COR-L47 (cell line): Measurements from ENCODE around the gene ZIC4.

Experiments
- DNase-seq: peaks from one replicate; lab custom pipeline; 2025; lab: John Stamatoyannopoulos, UW

The ZIC4 gene

DNA sequence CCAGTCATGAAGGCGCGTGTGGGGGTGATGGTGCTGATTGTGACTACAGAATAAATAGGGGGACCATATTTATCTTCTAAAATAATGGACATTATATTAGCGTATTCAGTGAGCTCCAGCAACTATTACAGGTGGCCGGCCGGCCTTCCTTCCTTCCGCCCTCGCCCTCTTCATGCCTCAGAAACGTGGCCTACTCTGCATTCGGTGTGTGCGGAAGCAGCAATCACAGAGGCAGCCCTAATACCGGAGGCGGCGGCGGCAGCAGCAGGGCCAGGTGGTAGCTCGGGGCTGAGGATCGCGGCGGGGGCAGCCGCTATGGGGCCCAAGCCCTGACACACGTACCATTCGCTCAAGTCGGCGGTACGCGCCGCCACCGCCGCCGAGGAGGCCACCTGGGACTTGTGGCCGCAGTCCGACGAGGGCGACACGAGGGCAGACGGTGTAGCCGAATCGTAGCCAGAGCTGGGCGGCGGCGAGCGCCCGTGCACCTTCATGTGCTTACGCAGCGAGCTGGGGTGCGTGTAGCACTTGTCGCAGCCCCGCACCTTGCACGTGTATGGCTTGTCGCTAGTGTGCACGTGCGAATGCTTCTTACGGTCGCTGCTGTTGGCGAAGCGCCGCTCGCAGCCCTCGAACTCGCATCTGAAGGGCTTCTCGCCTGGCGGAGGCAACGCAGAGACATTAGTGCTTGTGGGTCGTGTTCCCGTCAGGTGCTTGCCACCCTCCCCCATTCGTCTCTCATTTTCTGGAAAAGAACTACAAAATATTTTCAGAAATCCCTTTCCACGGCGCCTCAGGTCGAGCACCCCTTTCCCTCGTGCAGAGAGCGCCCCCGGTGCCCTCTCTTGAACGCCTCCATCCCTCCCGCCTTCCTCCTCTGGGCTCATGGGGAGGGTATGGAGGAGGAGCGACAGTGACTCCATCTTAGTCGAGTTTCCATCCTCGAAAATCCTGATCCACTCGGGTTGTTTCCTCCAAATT is 15.5 kb downstream of the ZIC4 start:
- no peak for DNase-seq

- DNase-seq: no peak
These were observed 16.6 kb downstream of the ZIC4 start for GRCh38 chr3:147389717-147390116.

DNA sequence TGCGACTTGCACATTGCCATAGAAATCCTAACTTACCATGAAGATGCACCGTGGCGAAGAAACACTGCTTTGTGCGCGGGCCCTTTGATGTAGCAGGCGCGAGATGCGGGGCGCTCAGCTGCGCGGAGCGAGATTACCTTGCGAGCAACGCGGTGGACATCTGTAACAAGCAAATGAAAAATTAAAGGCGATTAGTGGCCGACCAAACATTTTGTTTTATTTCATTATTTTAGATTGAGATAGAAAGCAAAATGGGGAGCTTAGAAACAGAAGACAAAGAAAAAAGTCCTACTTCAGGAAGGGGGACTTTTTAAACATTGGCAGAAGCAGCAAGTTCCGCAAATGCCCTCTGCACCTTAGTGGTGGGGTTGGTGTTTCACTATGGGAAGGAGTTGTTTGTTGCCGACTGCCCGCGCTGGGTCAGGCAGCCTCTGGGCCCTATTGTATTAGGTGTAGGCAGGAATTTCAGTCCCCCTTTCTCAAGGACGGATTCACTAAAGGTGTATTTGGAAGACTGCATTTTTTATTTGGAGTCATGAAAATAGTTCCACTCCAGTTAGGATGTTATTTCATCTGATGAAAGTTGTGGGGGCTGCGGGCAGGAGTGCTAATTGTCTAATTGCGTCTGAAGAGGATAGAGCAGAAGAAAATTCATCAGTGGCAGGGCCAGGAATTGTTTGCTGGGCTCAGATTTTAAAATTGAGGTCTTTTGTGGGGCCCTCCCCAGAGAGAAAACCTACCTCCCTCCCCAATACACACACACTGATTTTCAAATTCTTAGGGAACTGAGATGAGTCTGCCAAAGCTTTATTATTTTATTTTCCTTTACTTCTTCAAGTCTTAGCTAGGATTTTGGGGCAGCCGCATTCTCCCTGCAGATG is 17.4 kb downstream of the ZIC4 start:
- DNase-seq: no peak

- no peak for DNase-seq
These were observed 18.3 kb downstream of the ZIC4 start for GRCh38 chr3:147387885-147388699.

- no peak for DNase-seq
These were observed 19.0 kb downstream of the ZIC4 start for GRCh38 chr3:147387291-147387884.

DNA sequence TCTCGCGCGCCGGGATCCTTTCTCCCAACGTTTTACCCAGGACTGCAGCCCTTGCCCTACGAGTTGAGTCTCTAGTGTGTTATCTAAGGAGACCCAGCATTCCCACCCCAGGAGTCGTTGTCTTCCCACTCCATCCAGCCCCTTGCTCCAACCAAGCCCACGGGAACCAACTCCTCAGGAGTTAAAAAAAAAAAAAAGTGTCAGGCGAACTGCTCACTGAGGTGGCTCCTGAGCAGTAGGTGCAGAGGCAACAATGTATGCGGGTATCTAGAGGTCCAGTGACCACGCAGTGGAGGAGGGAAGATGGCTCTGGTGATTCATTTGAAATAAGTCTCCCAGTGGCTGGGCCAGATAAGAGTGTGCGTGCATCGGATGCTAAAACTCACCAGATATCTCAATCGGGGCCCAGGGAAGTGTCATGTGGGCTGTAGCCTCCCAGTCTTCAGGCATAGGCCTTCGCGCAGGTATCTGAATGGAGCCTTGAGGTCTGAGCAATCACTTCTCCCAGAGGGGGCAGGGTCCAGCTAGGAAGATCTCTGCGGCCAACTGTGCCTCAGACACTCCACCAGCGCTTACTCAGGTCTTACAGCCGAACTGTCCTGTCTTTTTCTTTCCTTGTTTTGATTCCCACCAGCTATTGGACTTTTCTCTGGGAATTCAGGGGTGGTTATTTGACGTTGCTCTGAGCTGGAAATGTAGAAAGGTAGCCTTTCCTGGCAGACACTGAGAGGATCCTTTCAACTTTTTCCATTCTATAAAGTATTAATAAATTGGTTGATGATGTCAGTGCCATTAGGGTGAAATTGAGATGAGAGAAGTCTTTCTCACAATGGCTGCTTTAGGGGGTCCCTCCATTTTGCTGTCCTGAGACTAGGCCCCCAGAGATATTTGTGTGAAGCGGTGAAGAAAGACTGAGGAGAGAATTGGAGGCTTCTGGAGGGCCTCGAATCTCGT is 21.0 kb downstream of the ZIC4 start:
- no peak for DNase-seq

DNA sequence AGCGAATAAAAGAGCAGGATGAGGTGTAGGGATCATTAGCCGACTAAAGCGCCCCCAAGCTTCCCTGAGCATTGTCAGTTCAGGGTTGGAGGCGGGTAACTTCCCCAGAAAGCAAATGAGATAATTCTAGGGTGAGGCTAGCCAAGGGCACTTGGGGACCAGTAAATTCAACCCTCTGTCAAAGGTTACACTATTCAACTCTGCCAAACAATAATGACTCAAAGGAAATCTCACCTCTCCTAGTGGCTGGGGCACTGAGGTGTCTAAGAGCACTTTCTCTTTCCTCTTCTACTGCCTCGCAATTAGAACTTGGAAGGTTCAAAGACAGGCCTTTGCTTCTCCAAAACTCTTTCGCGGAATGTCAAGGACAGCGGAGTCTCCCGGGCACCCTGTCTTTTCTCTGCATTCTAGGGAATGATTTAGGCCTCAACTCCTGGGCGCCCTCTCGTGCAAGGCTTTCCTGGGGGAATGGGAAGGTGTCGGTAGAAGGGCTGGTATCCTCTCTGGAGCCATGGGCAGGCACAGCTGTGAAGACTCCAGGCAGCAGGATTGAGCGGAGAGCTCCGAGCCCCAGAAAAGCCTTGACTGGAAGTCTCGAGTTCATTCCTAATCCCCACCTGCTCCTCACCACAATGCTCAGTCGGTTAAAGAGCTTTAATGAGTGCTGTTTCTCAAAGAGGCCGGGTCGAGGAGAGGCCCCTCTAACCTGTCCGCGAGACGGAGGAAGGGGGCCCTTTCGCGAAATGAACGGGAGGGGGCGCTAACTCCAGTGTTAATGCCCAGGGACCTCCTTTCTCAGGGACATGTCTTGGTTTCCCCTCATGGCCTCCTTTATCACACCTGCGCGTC is 21.9 kb downstream of the ZIC4 start:
- no peak for DNase-seq

- DNase-seq: no peak
These were observed 22.7 kb downstream of the ZIC4 start for GRCh38 chr3:147383617-147384016.

GRCh38 chr3:147381596-147381995 is 24.7 kb downstream of the ZIC4 start:
- no peak for DNase-seq

DNA sequence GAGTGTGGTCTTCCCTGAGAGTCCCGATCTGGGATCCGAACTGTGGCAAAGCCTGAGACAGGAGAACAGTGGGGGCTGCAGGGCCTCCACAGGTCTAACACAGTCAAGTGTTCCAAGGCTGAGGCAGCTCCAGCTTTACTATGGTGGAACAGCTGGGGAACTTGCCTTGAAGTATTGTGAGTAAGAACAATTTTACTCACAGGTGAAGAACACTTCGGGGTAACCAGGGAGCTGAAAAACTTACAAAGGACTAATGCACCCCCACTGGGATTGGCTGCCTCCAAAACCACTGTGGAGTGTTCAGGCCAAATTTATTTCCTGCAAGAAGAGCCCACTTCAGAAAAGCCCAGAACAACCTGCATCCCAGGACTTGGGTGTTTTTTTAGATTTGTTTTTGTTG is 25.4 kb downstream of the ZIC4 start:
- no peak for DNase-seq

DNA sequence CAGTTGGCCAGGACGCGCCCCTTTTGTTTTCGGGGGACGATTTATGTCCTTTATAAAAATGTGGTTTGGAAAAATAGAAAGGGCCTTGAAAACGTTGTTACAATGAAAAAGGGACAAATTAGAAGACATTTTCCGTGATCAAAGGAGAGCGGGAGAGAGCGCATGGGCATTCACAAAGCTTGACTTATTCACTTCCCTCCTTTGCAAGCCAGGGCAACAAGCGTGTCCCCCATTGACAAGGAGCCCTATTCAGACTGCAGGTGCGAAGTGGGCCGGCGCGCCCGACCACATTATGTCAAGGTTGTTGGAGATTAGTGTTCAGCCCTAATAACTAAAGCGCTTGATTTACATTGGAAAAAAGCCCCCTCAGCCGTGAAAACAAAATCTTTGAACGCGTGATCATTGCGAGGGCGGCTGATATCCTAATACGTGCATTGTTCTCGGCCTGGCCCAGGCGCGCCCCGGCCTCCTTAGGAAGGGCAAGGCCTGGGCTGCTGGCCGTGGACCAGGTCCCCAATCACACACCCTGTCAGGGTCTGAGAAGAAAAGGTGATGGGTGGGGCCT is 25.9 kb downstream of the ZIC4 start:
- DNase-seq: no peak

GRCh38 chr3:147379651-147380050 is 26.7 kb downstream of the ZIC4 start:
- no peak for DNase-seq

DNA sequence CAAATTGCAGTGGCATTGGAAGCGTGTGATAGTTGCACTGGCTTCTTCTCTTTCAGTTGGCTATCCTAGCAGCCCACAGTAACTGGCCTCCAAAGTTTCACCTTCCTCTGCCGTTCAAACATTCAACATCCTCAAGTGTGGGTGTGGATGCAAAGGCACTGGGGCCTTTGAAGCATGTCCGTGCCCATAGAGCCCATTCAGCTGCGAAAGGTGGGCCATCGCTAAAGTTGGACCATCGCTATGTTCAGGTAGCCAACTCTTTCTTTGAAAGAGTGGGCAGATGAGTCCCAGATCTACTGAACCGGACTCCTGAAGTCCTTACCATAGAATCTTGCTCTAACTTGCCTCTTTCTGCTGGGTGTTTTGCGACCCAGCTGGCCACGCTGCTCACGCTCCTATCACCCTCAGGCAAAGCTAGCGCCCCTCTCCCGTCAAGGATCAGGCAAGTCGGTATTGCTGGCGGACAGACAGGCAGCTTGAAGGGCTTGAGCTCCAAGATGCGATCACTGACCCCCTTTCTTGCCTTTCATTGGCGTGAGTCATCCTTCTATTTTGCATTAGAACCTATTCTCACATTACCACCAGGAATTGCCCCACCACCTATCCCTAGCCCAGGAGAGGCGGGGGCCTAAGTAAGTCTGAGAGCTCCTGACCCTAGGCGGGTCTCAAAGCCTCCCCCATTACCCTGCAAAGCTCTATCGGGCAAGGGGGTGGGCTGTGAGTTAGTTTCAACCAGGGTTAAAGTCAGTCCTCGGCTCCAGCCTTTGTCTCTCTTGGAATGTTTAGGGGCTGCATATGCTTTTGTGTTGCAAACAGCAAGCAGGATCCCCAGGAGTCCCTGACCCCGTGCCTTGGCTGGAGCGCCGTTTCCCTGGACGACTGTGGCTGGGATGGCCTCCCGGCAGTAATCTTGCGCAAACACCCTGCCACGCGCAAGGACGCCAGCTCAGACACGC is 28.7 kb downstream of the ZIC4 start:
- no peak for DNase-seq

- DNase-seq: no peak
These were observed 33.0 kb downstream of the ZIC4 start for GRCh38 chr3:147373301-147373700.

DNA sequence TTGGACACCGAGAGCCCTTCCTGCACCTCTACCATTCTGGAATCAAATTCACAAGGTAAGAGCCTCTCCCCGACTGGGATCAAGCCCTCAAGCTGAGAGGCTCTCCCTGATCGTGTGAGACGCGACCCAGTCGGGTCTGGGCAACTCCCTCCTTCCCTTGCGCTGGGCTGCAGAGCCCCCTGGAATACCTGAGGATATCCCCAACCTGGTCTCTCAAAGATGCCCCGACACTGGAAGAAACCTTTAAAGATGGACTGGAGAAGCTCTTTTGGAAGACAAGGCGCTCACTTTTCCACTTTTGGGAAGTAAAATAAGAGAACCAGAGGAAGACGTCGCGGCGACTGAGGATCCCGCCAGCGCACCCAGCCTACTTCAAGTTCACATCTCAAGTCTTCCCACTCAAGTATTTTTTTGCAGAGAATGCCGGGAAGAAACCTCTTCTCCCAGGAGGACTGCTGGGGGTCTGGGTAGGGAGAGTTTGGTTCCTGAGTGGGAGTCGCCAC is 33.8 kb downstream of the ZIC4 start:
- no peak for DNase-seq

GRCh38 chr3:147371771-147372340 is 34.5 kb downstream of the ZIC4 start:
- no peak for DNase-seq

DNA sequence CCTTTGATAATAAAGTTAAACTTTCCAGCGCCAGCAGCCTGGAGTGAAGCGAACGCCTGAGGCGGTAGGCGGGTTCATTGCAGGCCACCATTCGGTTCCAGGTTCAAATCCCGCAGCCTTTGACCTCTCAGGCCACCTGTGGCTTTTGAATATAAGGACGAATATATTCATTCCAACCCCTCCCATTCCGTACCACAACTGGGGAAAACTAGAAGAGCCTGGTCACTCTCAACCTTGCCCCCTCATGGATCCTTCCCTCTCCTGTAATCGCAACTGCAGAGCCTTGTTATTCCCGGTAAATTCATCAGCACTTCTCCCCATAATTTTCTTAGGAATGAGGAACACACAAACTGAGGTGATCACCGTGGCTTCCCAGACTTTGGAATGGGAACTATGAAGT is 35.2 kb downstream of the ZIC4 start:
- no peak for DNase-seq
